Measurements from ENCODE around the gene GBF1. TPM values are rescaled to one million over a fixed set of nuclear protein-coding genes. Genes with fewer than 3 reads are reported as not detected.

GBF1 gene
- polyA plus RNA-seq, 1 of the 3 experiments (the other 2 are of a cell fraction), result 12.3 TPM

DNA sequence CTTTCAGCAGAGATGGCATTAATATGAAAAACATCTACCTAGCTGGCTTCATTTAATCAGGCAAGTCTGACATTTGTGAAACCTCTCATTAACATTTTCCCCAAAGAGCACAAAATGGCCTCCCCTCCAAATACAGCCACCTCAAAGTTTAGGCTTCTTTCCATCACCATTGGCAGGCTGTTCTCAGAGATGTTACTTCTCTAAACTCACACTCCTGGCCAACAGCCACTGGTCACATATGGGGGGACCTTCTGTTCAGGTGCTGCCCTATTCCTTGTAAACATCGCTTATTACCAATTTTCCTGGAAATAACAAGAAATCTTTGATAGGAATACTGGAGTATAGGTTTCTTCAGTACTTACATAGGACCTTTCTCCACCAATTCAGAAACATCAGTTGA is 69.5 kb downstream of the GBF1 start:
- CTCF ChIA-PET, result interaction anchor here (2.4 kb wide), 1 partner anchor 37 kb away, joined by 10 read pairs; no protein-coding TSS in a partner anchor
- peaks cover 63% of the 10 kb centered on the region; the same call in 1 of the 2 replicates for H3K79me2 ChIP-seq (ENCODE audit: insufficient read depth)

GRCh38 chr10:102316421-102316820 is 71.1 kb downstream of the GBF1 start:
- H3K79me2 ChIP-seq (ENCODE audit: insufficient read depth), result peaks cover 69% of the 10 kb centered on the region; the same call in 1 of the 2 replicates
- H2AFZ ChIP-seq (ENCODE audit: low read depth), result no peak overlapping the region
- DNase-seq, result no peak
- H4K20me1 ChIP-seq (ENCODE audit: insufficient read depth), result no peaks in the 10 kb centered on the region
- no peaks in the 10 kb centered on the region for H3K9me3 ChIP-seq
- no peaks in the 10 kb centered on the region for H3F3A ChIP-seq (replicated peaks; ENCODE audit: insufficient read depth)
- H3K4me3 ChIP-seq (ENCODE audit: low read depth in 2 of 2, low read length in 1 of 2), result no peak overlapping the region
- ChIA-PET CTCF (interaction anchor here (1.2 to 1.7 kb wide), 2 partner anchors 35 to 36 kb away, joined by 3 to 4 read pairs; no protein-coding TSS in a partner anchor), POLR2A (no interaction called here)
- H3K9me2 ChIP-seq, result no peaks in the 10 kb centered on the region
- WGBS (ENCODE audit: low lambda C conversion rate), result 57% methylated on average over 1 of the region's 1 CpG
- H3K27me3 ChIP-seq (ENCODE audit: insufficient read depth), result no peaks in the 10 kb centered on the region
- H3K9ac ChIP-seq, result no peak overlapping the region
- H3K36me3 ChIP-seq (replicated peaks in 1 of 2; ENCODE audit: control insufficient read depth in 1 of 2, insufficient read depth in 2 of 2, low read length in 1 of 2), result peaks cover 0 to 4% of the 10 kb centered on the region in 2 experiments
- no peak overlapping the region for H3K4me2 ChIP-seq
- TF ChIP-seq SIN3A (IDR thresholded peaks at IDR 0.05; ENCODE audit: borderline replicate concordance, low read depth, low read length) (no peak), TCF12 (IDR thresholded peaks at IDR 0.05) (no peak), TEAD4 (IDR thresholded peaks at IDR 0.05; ENCODE audit: borderline replicate concordance, insufficient read depth) (no peak), POLR2AphosphoS5 (IDR thresholded peaks at IDR 0.05; ENCODE audit: low read depth, low read length) (no peak), GABPA (IDR thresholded peaks at IDR 0.05; ENCODE audit: low read depth) (no peak), FOXM1 (IDR thresholded peaks at IDR 0.05; ENCODE audit: low read depth) (no peak), JUND (IDR thresholded peaks at IDR 0.05) (no peak), RFX5 (IDR thresholded peaks at IDR 0.05; ENCODE audit: low read length) (no peak), ELF1 (IDR thresholded peaks at IDR 0.05) (no peak), GATA2 (CRISPR knock-in tag; IDR thresholded peaks at IDR 0.05) (no peak), FOSL2 (IDR thresholded peaks at IDR 0.05; ENCODE audit: borderline replicate concordance, low read depth) (no peak), FOXJ3 (CRISPR knock-in tag; IDR thresholded peaks at IDR 0.05) (no peak), CTCF (IDR thresholded peaks at IDR 0.05) (no peak)
- TF ChIP-seq, protein P1, sequence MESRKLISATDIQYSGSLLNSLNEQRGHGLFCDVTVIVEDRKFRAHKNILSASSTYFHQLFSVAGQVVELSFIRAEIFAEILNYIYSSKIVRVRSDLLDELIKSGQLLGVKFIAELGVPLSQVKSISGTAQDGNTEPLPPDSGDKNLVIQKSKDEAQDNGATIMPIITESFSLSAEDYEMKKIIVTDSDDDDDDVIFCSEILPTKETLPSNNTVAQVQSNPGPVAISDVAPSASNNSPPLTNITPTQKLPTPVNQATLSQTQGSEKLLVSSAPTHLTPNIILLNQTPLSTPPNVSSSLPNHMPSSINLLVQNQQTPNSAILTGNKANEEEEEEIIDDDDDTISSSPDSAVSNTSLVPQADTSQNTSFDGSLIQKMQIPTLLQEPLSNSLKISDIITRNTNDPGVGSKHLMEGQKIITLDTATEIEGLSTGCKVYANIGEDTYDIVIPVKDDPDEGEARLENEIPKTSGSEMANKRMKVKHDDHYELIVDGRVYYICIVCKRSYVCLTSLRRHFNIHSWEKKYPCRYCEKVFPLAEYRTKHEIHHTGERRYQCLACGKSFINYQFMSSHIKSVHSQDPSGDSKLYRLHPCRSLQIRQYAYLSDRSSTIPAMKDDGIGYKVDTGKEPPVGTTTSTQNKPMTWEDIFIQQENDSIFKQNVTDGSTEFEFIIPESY (IDR thresholded peaks at IDR 0.05; ENCODE audit: borderline replicate concordance, low read depth), result no peak
- TF ChIP-seq, protein P2, sequence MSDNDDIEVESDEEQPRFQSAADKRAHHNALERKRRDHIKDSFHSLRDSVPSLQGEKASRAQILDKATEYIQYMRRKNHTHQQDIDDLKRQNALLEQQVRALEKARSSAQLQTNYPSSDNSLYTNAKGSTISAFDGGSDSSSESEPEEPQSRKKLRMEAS (IDR thresholded peaks at IDR 0.05; ENCODE audit: low read depth), result no peak
- H3K27ac ChIP-seq (ENCODE audit: low read depth in 2 of 2, low read length in 1 of 2), result no peak overlapping the region
- H3K4me1 ChIP-seq (ENCODE audit: control insufficient read depth in 1 of 2, insufficient read depth in 2 of 2, low read depth in 1 of 2, low read length in 1 of 2), result peaks cover 7 to 19% of the 10 kb centered on the region in 2 experiments; a peak in 3 of 4 replicates

More for the DNA sequence above, 69.5 kb downstream of the GBF1 start:
- POLR2A ChIA-PET, result no interaction called here
- Histone ChIP-seq H3K4me1 (ENCODE audit: control insufficient read depth in 1 of 2, insufficient read depth in 2 of 2, low read depth in 1 of 2, low read length in 1 of 2) (peaks cover 12 to 32% of the 10 kb centered on the region in 2 experiments), H3K27ac (ENCODE audit: low read depth in 2 of 2, low read length in 1 of 2) (no peak overlapping the region), H2AFZ (ENCODE audit: low read depth) (no peak overlapping the region), H3K9me3 (no peaks in the 10 kb centered on the region), H3K4me2 (no peak overlapping the region), H3K4me3 (ENCODE audit: low read depth in 2 of 2, low read length in 1 of 2) (no peak overlapping the region), H3K9ac (no peak overlapping the region), H3K9me2 (no peaks in the 10 kb centered on the region), H4K20me1 (ENCODE audit: insufficient read depth) (0 out of 2 replicates have a peak, but pooled peaks cover 7% of the 10 kb centered on the region), H3K27me3 (ENCODE audit: insufficient read depth) (no peaks in the 10 kb centered on the region), H3K36me3 (replicated peaks in 1 of 2; ENCODE audit: control insufficient read depth in 1 of 2, insufficient read depth in 2 of 2, low read length in 1 of 2) (peaks cover 0 to 4% of the 10 kb centered on the region in 2 experiments), H3F3A (replicated peaks; ENCODE audit: insufficient read depth) (peaks cover 13% of the 10 kb centered on the region)
- TF ChIP-seq FOXM1 (IDR thresholded peaks at IDR 0.05; ENCODE audit: low read depth) (no peak), RAD21 (IDR thresholded peaks at IDR 0.05; ENCODE audit: low read length) (no peak), USF2 (IDR thresholded peaks at IDR 0.05; ENCODE audit: borderline replicate concordance, low read depth, low read length) (no peak)
- TF ChIP-seq, protein P1 (IDR thresholded peaks at IDR 0.05; ENCODE audit: borderline replicate concordance, low read depth), result no peak
- 100% methylated on average over 1 of the region's 1 CpG for WGBS (ENCODE audit: low lambda C conversion rate)
- no peak for DNase-seq
